ENCODE data around the gene BCAS4.

Gene BCAS4

DNA sequence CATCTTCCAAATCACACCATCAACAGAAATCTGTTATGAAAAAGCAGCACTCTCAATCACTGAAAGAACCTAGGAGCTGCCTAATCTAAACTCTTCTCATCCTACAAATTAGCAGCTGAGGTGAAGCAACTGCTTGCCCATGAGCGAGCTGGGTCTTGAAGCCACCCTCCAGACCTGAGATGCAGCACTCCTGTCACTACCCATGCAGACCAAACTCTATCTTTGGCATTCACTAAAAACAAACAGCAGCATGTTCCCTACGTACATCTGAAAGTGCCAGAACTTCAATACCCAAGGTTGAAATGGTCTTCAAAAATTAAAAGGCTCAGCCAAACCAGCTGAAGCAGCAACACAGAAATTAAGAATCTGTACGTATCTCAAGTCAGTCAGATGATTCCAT lies 122.1 kb downstream of the BCAS4 start:
- DNase-seq, result no peak

DNA sequence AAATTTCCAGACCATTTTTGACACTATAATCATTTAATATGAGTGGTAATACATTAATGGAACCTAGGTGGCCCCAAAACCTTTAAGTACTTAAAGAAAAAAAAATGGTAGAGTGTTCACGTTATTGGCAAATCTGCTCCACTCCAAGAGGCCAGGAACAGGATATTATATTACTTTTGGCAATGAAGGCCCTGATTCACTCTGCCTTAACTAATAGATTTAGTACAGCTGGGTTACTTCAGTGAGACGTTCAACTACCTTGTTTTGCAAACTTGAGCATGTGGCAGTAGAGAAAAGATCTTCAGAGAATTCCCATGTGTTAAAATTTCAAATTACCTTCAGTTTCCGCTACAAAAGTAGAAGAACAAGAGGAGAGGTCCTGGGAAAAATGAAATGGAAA lies 123.5 kb downstream of the BCAS4 start:
- DNase-seq, result no peak

DNA sequence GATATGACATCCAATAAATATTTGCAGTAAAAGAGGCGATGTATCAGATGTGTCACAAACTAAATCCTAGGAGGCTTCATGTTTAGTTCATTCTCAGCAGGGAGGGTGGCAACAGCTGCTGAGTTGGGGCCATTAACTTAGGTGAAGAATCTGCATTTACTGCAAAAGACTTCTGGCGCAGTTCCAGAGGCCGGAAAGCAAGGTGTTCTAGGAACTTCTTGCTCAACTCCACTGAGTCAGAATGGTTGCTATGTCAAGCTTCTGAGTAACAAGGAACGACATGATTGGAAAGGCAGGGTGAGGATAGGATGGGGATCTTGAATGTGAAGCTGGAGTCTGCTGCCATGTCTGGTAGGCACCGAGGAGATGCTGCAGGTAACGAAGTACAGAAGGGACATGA lies 124.7 kb downstream of the BCAS4 start:
- DNase-seq, result no peak

DNA sequence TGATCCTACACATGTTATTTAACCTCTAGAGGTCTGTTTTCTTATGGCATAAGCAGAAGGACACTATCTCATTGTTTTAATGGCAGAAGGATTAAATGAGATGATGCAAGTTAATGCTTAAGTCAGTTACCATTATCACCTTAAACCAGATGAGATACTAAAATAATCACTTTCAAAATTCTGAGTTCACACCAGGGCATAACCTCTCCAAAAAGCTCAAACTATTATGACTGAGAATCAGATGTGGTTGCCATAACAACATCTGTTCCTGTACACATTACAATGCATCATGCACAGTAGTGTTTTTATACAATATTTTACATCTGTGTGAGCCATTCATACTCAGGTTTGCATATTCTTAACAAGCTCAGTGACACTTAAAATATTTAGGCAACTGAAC lies 126.1 kb downstream of the BCAS4 start:
- no peak for DNase-seq

DNA sequence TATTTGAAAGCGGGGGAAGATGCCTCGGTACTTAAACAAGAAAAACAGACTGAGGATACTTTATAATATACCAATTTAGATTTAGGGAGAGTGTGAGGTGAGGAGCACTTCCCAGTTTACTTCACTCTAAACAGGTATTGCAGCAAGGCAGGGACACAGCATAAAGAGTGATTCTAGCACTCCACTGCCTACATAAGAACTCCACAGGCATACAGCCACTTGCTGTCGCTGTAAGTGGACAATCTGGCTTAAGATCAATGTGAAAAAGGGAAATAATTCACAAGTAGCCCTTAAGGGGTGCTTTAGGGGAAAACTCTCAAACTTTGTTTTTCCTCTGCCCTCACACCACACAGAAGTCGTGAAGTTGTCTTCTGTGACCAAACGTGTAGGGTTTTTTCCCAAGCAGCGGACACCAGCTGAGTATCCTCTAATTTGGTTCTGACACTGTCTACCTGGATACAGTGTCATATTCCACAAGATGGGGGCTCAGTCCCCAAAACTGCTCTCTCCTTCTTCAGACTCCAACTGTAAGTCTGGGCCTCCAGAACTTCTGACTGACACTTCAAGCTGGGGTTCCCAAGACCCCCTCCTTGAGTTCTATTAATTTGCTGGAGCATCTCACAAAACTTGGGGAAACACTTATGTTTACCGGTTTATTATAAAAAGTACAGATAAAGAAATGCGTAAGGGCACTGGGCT lies 127.1 kb downstream of the BCAS4 start:
- DNase-seq, result no peak

DNA sequence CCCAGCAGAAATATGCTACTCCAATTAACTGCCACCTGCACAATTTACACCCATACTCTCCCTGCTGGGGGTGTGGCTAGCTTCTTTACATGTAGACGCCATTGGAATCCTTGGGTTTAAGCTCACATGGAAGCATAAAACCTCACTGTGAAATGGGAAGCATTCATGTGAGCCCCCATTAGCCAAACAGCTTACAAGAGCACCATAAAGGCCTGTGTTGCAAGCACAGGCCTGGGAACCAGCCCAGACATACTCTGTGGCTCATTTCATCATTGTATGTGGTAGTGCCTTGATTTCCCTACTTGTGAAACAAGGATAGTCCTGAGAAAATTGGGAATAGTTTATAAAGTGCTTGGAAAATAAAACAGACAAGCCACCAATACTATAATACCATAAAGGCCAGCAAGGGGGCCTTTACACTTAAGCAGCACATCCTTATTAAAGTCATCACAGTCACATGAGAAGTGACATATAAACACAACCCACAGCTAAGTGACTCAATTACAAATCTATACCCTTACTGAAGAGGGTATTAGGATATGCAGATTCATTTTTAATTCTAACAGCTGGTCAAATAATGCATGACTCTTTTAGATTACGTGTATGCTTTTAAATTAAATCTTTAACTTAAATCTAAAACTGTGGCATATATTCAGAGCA lies 129.5 kb downstream of the BCAS4 start:
- DNase-seq, result no peak

DNA sequence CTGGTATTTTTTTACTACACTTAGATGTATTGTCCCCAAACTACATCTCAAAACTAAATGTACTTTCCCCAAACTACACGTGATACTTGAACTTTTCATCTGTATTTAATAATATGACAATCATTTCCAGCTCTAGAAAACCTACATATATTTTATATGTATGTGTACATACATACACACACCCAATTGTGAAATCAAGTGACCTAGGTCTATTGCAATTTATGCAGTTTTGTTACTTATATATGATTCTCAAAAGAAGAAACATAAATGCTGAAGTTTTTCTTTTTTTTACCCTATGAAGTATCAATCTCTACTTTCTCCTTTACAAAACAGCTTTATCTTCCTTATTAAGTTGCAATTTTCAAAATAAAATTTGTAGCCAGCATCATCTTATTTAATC lies 131.7 kb downstream of the BCAS4 start:
- no peak for DNase-seq

All from stimulated activated CD4-positive, alpha-beta T cell treated with anti-CD3 and anti-CD28 coated beads, Interleukin-4, amount 100 ng/mL, for 24 hours (primary cell).